ENCODE results near the gene CARD9. TPM values are rescaled to one million over a fixed set of nuclear protein-coding genes. Genes with fewer than 3 reads are reported as not detected.

CARD9 gene
- total and polyA plus RNA-seq, 2 of the 8 experiments (the other 6 are each of a cell fraction or from before 2014, with no cell fraction given): 0.15 to 1.1 TPM

DNA sequence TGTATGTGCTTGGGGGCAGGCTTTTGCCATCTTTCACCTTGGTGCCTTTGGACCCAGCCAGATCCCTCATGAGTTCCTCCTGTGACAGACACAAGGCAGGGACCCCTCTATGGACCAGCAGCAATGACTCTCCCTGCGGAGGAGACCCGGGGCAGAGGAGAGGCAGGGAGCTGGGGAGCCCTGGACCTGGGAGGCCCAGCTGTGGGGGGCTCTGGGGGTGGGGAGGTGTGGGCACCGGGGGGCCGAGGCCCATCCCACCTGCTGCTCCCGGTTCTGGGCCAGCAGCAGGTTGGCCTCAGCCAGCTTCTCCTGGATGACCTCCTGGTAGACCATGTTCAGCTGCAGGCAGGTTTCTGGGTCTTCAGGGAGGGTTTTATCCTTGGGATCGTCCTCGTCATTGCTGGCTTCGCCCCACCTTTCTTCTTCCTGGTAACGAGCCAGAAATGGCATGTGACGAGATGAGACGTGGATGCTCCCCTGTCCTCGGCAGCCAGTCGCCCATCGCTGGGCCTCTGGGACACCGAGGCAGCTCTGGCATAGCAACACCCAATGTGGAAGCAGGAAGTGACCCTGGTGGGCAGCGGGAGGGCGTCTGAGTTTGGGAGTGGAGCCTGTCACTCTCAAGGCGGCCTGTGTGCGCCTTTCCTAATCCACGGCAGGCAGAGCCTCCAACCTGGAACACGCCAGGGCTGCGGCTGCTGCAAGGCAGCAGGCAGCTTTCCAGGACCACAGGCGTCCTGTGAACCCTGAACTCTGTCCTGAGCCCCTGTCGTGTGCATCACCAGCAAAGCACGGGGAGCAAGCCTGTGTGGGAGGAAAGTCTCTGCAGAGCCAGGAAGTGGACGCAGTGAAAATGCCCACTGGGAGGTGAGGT, 22.1 kb upstream of the CARD9 start:
- POLR2A ChIA-PET (ENCODE audit: partially characterized antibody): interaction anchor here (2.1 to 14.6 kb wide), 4 partner anchors 8 to 31 kb away, joined by 10 to 139 read pairs (median 98); partner anchors contain the start of genes CARD9, DNLZ, ENTR1 and PMPCA
- no peak for TF ChIP-seq CEBPB (IDR thresholded peaks at IDR 0.05; ENCODE audit: low read depth, low read length)
- no peak for TF ChIP-seq MAFK (IDR thresholded peaks at IDR 0.05; ENCODE audit: low read depth, low read length)
- no peak for TF ChIP-seq SAP30 (IDR thresholded peaks at IDR 0.05; ENCODE audit: insufficient read depth, insufficient replicate concordance, low read length)
- TF ChIP-seq, protein P1, sequence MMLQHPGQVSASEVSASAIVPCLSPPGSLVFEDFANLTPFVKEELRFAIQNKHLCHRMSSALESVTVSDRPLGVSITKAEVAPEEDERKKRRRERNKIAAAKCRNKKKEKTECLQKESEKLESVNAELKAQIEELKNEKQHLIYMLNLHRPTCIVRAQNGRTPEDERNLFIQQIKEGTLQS (IDR thresholded peaks at IDR 0.05; ENCODE audit: insufficient read depth, low read depth, low read length): no peak
- no peak for TF ChIP-seq KDM4A (IDR thresholded peaks at IDR 0.05; ENCODE audit: low read depth, low read length, severe bottlenecking)
- TF ChIP-seq CHD2 (IDR thresholded peaks at IDR 0.05; ENCODE audit: low read length): no peak
- TF ChIP-seq, protein P2, sequence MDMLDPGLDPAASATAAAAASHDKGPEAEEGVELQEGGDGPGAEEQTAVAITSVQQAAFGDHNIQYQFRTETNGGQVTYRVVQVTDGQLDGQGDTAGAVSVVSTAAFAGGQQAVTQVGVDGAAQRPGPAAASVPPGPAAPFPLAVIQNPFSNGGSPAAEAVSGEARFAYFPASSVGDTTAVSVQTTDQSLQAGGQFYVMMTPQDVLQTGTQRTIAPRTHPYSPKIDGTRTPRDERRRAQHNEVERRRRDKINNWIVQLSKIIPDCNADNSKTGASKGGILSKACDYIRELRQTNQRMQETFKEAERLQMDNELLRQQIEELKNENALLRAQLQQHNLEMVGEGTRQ (IDR thresholded peaks at IDR 0.05; ENCODE audit: low read length): no peak
- TF ChIP-seq CREB1 (IDR thresholded peaks at IDR 0.05): no peak
- no peak for TF ChIP-seq ZNF274 (IDR thresholded peaks at IDR 0.05; ENCODE audit: borderline replicate concordance, extremely low read depth, low read length)
- TF ChIP-seq JUN (IDR thresholded peaks at IDR 0.05; ENCODE audit: low read depth, low read length): no peak

More for the DNA sequence above, 22.1 kb upstream of the CARD9 start:
- H3K27ac ChIP-seq (ENCODE audit: low read depth, low read length): no peak overlapping the region
- no peaks in the 10 kb centered on the region for H3K9me3 ChIP-seq (ENCODE audit: insufficient read depth in 2 of 2, low read depth in 1 of 2, low read length in 1 of 2)
- no peak overlapping the region for H3K4me3 ChIP-seq (ENCODE audit: extremely low read depth in 1 of 4, insufficient read depth in 2 of 4, low read depth in 3 of 4, low read length in 4 of 4)
- no peak overlapping the region for H2BK20ac ChIP-seq (ENCODE audit: low read length)
- H2BK12ac ChIP-seq (ENCODE audit: low read depth, low read length): no peak overlapping the region
- H3K9ac ChIP-seq (replicated peaks in 1 of 4; ENCODE audit: extremely low read depth in 1 of 4, low read depth in 3 of 4, low read length in 3 of 4): no peak overlapping the region
- H2BK120ac ChIP-seq (replicated peaks; ENCODE audit: low read depth, low read length): no peak overlapping the region
- H2AK5ac ChIP-seq (ENCODE audit: low read depth, low read length): no peak overlapping the region
- peaks cover 6 to 11% of the 10 kb centered on the region in 2 experiments for H4K20me1 ChIP-seq (replicated peaks in 1 of 2; ENCODE audit: control insufficient read depth in 1 of 2, insufficient read depth in 2 of 2, low read length in 2 of 2)
- no peak overlapping the region for H2BK5ac ChIP-seq (ENCODE audit: low read depth, low read length)
- H2AFZ ChIP-seq (ENCODE audit: low read length): no peak overlapping the region
- H3K4me2 ChIP-seq (ENCODE audit: insufficient read depth in 1 of 2, low read depth in 2 of 2, low read length in 2 of 2): no peak overlapping the region
- DNase-seq (ENCODE audit: low read depth in 1 of 2, low spot score in 2 of 2): no peak
- H3K23me2 ChIP-seq (ENCODE audit: low read depth, low read length): peaks cover 6% of the 10 kb centered on the region; the same call in 1 of the 2 replicates
- no peak overlapping the region for H3K18ac ChIP-seq (ENCODE audit: extremely low read depth, low read length)
- peaks cover 10% of the 10 kb centered on the region; the same call in 1 of the 2 replicates for H3K79me1 ChIP-seq (ENCODE audit: low read depth, low read length)
- no peak overlapping the region for H4K8ac ChIP-seq (ENCODE audit: extremely low read depth, insufficient read depth, low read length)
- H2BK15ac ChIP-seq (ENCODE audit: low read length): no peak overlapping the region
- peaks cover 0 to 26% of the 10 kb centered on the region in 2 experiments; a peak in 2 of 4 replicates for H3K79me2 ChIP-seq (ENCODE audit: control insufficient read depth in 1 of 2, insufficient read depth in 2 of 2, low read length in 2 of 2)
- H4K91ac ChIP-seq (replicated peaks; ENCODE audit: insufficient read length, low read length): no peak overlapping the region
- no peaks in the 10 kb centered on the region for H3K27me3 ChIP-seq (replicated peaks in 1 of 4; ENCODE audit: control insufficient read depth in 3 of 4, extremely low read depth in 1 of 4, insufficient read depth in 3 of 4, low read length in 3 of 4)
- H4K5ac ChIP-seq (ENCODE audit: insufficient read length, low read depth, low read length): no peak overlapping the region
- CTCF ChIA-PET (ENCODE audit: partially characterized antibody): interaction anchor here (0.6 to 1.6 kb wide), 3 partner anchors 17 to 32 kb away, joined by 3 to 4 read pairs (median 4); partner anchors contain the start of genes CARD9 and DNLZ
- H3K14ac ChIP-seq (ENCODE audit: insufficient read length): no peak overlapping the region
- WGBS, 2 experiments (ENCODE audit: extremely low coverage in 1 of 2, insufficient coverage in 1 of 2, insufficient read length in 1 of 2, insufficient replicate concordance in 2 of 2, low coverage in 1 of 2, low lambda C conversion rate in 2 of 2, missing lambda C conversion rate in 1 of 2): 93% methylated on average over 21 of the region's 26 CpGs; no CpG with 5 or more reads in 1 of the 2 experiments
- H3K4ac ChIP-seq (replicated peaks; ENCODE audit: insufficient read length, low read depth, low read length): no peak overlapping the region
- H3K4me1 ChIP-seq (replicated peaks in 1 of 4; ENCODE audit: control insufficient read depth in 3 of 4, insufficient read depth in 4 of 4, low read length in 3 of 4): peaks cover 0 to 10% (median 7%) of the 10 kb centered on the region in 4 experiments; a peak in 5 of 7 replicates
- no peak overlapping the region for H3K56ac ChIP-seq (replicated peaks; ENCODE audit: insufficient read length, low read depth, low read length)
- FAIRE-seq: no peak
- peaks cover 39 to 65% (median 60%) of the 10 kb centered on the region in 4 experiments for H3K36me3 ChIP-seq (ENCODE audit: control insufficient read depth in 2 of 4, insufficient read depth in 4 of 4, low read length in 3 of 4)
- no peak overlapping the region for H3K23ac ChIP-seq (ENCODE audit: insufficient read length)
